WTC11 (cell line): ENCODE data around the gene EPHX1.

Experiments
- ATF1 ChIP-seq: sonication (generic); formaldehyde crosslinking; IDR thresholded peaks from 2 replicates; pipeline ENCODE4 v1.8.1; 2023; ENCODE audit warnings: mild to moderate bottlenecking, moderate library complexity, missing genetic modification reagents
- CBFB ChIP-seq: sonication (generic); formaldehyde crosslinking; IDR thresholded peaks from 2 replicates; pipeline ENCODE4 v1.8.1; 2022; ENCODE audit warnings: mild to moderate bottlenecking, low read depth, missing genetic modification reagents
- ETV6 ChIP-seq: sonication (generic); formaldehyde crosslinking; IDR thresholded peaks from 2 replicates; pipeline ENCODE4 v1.8.1; 2022; ENCODE audit warnings: mild to moderate bottlenecking, missing genetic modification reagents
- NFYB ChIP-seq: sonication (generic); formaldehyde crosslinking; conservative IDR thresholded peaks from 2 replicates; pipeline ENCODE4 v1.8.0; 2022; ENCODE audit warnings: low read depth, missing genetic modification reagents
- TCF7 ChIP-seq: sonication (generic); formaldehyde crosslinking; IDR thresholded peaks from 2 replicates; pipeline ENCODE4 v1.8.0; 2022; ENCODE audit warnings: mild to moderate bottlenecking, low read depth, missing genetic modification reagents, moderate library complexity
- ZBTB43 ChIP-seq: sonication (generic); formaldehyde crosslinking; IDR thresholded peaks from 2 replicates; pipeline ENCODE4 v1.8.1; 2023; ENCODE audit warnings: mild to moderate bottlenecking, missing genetic modification reagents
- TF ChIP-seq, protein P1 (sequence below): fragments of 200-600 bp; IDR thresholded peaks from 2 replicates; pipeline ENCODE4 v1.8.0; 2022; ENCODE audit warnings: antibody characterized with exemption
- TF ChIP-seq, protein P2 (sequence below): sonication (generic); formaldehyde crosslinking; conservative IDR thresholded peaks from 2 replicates; pipeline ENCODE4 v1.8.1; 2022; ENCODE audit warnings: mild to moderate bottlenecking, missing genetic modification reagents
- TF ChIP-seq, protein P3 (sequence below): sonication (generic); formaldehyde crosslinking; IDR thresholded peaks from 2 replicates; pipeline ENCODE4 v1.8.1; 2023; ENCODE audit warnings: mild to moderate bottlenecking, moderate library complexity, missing genetic modification reagents
- TF ChIP-seq, protein P4 (sequence below): sonication (generic); formaldehyde crosslinking; IDR thresholded peaks from 2 replicates; pipeline ENCODE4 v1.8.0; 2022; ENCODE audit warnings: mild to moderate bottlenecking, missing genetic modification reagents

GRCh38 chr1:225881081-225881958, 71.4 kb downstream of the EPHX1 start:
- TF ChIP-seq, protein P1, sequence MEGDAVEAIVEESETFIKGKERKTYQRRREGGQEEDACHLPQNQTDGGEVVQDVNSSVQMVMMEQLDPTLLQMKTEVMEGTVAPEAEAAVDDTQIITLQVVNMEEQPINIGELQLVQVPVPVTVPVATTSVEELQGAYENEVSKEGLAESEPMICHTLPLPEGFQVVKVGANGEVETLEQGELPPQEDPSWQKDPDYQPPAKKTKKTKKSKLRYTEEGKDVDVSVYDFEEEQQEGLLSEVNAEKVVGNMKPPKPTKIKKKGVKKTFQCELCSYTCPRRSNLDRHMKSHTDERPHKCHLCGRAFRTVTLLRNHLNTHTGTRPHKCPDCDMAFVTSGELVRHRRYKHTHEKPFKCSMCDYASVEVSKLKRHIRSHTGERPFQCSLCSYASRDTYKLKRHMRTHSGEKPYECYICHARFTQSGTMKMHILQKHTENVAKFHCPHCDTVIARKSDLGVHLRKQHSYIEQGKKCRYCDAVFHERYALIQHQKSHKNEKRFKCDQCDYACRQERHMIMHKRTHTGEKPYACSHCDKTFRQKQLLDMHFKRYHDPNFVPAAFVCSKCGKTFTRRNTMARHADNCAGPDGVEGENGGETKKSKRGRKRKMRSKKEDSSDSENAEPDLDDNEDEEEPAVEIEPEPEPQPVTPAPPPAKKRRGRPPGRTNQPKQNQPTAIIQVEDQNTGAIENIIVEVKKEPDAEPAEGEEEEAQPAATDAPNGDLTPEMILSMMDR = no peak
- TF ChIP-seq TCF7 (CRISPR knock-in tag) (no peak), ETV6 (CRISPR knock-in tag) (no peak), ZBTB43 (CRISPR knock-in tag) (no peak), NFYB (CRISPR knock-in tag) (no peak), CBFB (CRISPR knock-in tag) (no peak), ATF1 (CRISPR knock-in tag) (no peak)
- TF ChIP-seq, protein P2, sequence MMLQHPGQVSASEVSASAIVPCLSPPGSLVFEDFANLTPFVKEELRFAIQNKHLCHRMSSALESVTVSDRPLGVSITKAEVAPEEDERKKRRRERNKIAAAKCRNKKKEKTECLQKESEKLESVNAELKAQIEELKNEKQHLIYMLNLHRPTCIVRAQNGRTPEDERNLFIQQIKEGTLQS (CRISPR knock-in tag) = no peak
- TF ChIP-seq, protein P3, sequence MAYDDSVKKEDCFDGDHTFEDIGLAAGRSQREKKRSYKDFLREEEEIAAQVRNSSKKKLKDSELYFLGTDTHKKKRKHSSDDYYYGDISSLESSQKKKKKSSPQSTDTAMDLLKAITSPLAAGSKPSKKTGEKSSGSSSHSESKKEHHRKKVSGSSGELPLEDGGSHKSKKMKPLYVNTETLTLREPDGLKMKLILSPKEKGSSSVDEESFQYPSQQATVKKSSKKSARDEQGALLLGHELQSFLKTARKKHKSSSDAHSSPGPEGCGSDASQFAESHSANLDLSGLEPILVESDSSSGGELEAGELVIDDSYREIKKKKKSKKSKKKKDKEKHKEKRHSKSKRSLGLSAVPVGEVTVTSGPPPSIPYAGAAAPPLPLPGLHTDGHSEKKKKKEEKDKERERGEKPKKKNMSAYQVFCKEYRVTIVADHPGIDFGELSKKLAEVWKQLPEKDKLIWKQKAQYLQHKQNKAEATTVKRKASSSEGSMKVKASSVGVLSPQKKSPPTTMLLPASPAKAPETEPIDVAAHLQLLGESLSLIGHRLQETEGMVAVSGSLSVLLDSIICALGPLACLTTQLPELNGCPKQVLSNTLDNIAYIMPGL (CRISPR knock-in tag) = no peak
- TF ChIP-seq, protein P4, sequence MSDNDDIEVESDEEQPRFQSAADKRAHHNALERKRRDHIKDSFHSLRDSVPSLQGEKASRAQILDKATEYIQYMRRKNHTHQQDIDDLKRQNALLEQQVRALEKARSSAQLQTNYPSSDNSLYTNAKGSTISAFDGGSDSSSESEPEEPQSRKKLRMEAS (CRISPR knock-in tag) = no peak
